Skeletal muscle tissue (tissue), 4 donors: ENCODE measurements around the gene UBAC1. TPM values are rescaled to one million over a fixed set of nuclear protein-coding genes. Genes with fewer than 3 reads are reported as not detected.
A peak's percentile ranks its signal among the peaks of the same experiment; 100 is the strongest.
"Not testable (repeated sequence)": the region's sequence is repeated elsewhere in the genome, so short reads cannot be mapped to it uniquely, and the experiment has no call there.

Source experiments
- H3K27ac ChIP-seq: one replicate; pipeline ENCODE4 v1.7.0; 2013; ENCODE audit warnings: mild to moderate bottlenecking, low read depth, low read length, inconsistent platforms
- H3K27me3 ChIP-seq, 3 donors: one replicate each; pipeline ENCODE4 v1.7.0; 2013; ENCODE audit warnings: low read length in 3 of 3; ENCODE audit not compliant: control insufficient read depth in 3 of 3, insufficient read depth in 3 of 3
- H3K36me3 ChIP-seq, 3 donors: one replicate each; pipeline ENCODE4 v1.7.0; 2013; ENCODE audit warnings: low read length in 3 of 3; ENCODE audit not compliant: control insufficient read depth in 3 of 3, insufficient read depth in 3 of 3
- H3K4me1 ChIP-seq, 3 donors: one replicate each; pipeline ENCODE4 v1.7.0; 2013; ENCODE audit warnings: low read length in 3 of 3, mild to moderate bottlenecking in 3 of 3; ENCODE audit not compliant: control insufficient read depth in 3 of 3, insufficient read depth in 3 of 3
- H3K4me3 ChIP-seq, 3 donors: one replicate each; pipeline ENCODE4 v1.7.0; 2013; ENCODE audit warnings: low read length in 3 of 3
- H3K9ac ChIP-seq, 3 donors: one replicate each; pipeline ENCODE4 v1.7.0; 2013; ENCODE audit warnings: low read length in 3 of 3, mild to moderate bottlenecking in 3 of 3, moderate library complexity in 2 of 3, low read depth in 1 of 3
- H3K9me3 ChIP-seq, 3 donors: one replicate each; pipeline ENCODE4 v1.7.0; 2013; ENCODE audit warnings: low read length in 3 of 3; ENCODE audit not compliant: control insufficient read depth in 3 of 3
- total RNA-seq: library from RNA; depleted of rRNA; stranded (reverse); fragments of >200 nt; gene quantifications from one replicate; pipeline ENCODE4 v1.2.3, GENCODE V29; 2014
- donor health status: Osteomylitis.

The UBAC1 gene
- total RNA-seq, 1 donor from 2014 or later = 37.6 TPM

GRCh38 chr9:135951889-135952663, 9.1 kb downstream of the UBAC1 start:
- Histone ChIP-seq H3K27me3 (no peaks in the 10 kb centered on the region), H3K9me3 (no peaks in the 10 kb centered on the region), H3K36me3 (peaks cover 31 to 46% (median 34%) of the 10 kb centered on the region in 3 donors), H3K4me3 (peak overlapping the region in 2 of 3 donors; percentile 29 to 52), H3K9ac (peak overlapping the region in 2 of 3 donors; percentile 47 to 72), H3K4me1 (peaks cover 62 to 86% (median 76%) of the 10 kb centered on the region in 3 donors), H3K27ac (peak overlapping the region; percentile 84)

DNA sequence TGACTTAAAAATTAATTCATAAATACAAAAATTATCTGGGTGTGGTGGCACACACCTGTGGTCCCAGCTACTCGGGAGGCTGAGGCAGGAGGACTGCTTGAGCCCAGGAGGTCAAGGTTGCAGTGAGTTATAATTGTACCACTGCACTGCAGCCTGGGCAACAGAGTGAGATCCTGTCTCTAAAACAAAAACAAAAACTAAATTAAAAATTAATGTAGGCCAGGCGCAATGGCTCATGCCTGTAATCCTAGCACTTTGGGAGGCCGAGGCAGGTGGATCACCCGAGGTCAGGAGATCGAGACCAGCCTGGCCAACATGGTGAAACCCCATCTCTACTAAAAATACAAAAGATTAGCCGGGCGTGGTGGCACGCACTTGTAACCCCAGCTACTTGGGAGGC, 9.9 kb downstream of the UBAC1 start:
- Histone ChIP-seq H3K36me3 (peaks cover 39 to 52% (median 42%) of the 10 kb centered on the region in 3 donors), H3K27ac (peak overlapping the region; percentile 84), H3K4me1 (peaks cover 64 to 87% (median 76%) of the 10 kb centered on the region in 3 donors)
- H3K27me3 ChIP-seq, H3K9me3 ChIP-seq, H3K4me3 ChIP-seq, H3K9ac ChIP-seq: not testable (repeated sequence)

DNA sequence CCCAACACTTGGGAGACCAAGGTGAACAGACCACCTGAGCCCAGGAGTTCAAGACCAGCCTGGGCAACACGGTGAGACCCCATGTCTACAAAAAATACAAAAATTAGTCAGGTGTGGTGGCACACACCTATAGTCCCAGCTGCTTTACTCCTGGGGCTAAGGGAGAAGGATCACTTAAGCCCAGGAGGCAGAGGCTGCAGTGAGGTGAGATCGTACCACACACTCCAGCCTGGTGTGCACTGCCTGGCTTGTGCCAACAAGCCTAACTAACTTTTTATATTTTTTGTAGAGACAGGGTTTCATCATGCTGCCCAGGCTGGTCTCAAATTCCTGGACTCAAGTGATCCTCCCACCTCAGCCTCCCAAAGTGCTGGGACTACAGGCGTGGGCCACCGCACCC, 10.3 kb downstream of the UBAC1 start:
- peaks cover 64 to 87% (median 76%) of the 10 kb centered on the region in 3 donors for H3K4me1 ChIP-seq
- not testable (repeated sequence) for H3K9me3 ChIP-seq, H3K27me3 ChIP-seq, H3K9ac ChIP-seq, H3K4me3 ChIP-seq
- H3K36me3 ChIP-seq = peaks cover 44 to 55% (median 46%) of the 10 kb centered on the region in 3 donors
- peak overlapping the region; percentile 84 for H3K27ac ChIP-seq

GRCh38 chr9:135950135-135950682, 11.0 kb downstream of the UBAC1 start:
- H3K27ac ChIP-seq = peak overlapping the region; percentile 84
- H3K27me3 ChIP-seq = no peaks in the 10 kb centered on the region
- H3K4me3 ChIP-seq = no peak overlapping the region
- H3K9me3 ChIP-seq = no peaks in the 10 kb centered on the region
- peak overlapping the region; percentile 16 to 45 (median 40) for H3K9ac ChIP-seq
- peaks cover 50 to 62% (median 53%) of the 10 kb centered on the region in 3 donors for H3K36me3 ChIP-seq
- H3K4me1 ChIP-seq = peaks cover 59 to 85% (median 72%) of the 10 kb centered on the region in 3 donors

- peak overlapping the region; percentile 84 for H3K27ac ChIP-seq
- H3K9ac ChIP-seq = peak overlapping the region; percentile 16 to 57 (median 43)
- peaks cover 58 to 80% (median 70%) of the 10 kb centered on the region in 3 donors for H3K4me1 ChIP-seq
- H3K36me3 ChIP-seq = peaks cover 53 to 67% (median 55%) of the 10 kb centered on the region in 3 donors
- H3K4me3 ChIP-seq = peak overlapping the region in 1 of 3 donors; percentile 29
- no peaks in the 10 kb centered on the region for H3K9me3 ChIP-seq
- no peaks in the 10 kb centered on the region for H3K27me3 ChIP-seq
Measured at GRCh38 chr9:135949501-135950134, 11.6 kb downstream of the UBAC1 start.

GRCh38 chr9:135948968-135949367, 12.2 kb downstream of the UBAC1 start:
- peaks cover 52 to 67% (median 53%) of the 10 kb centered on the region in 3 donors for H3K36me3 ChIP-seq
- H3K4me1 ChIP-seq = peaks cover 58 to 73% (median 63%) of the 10 kb centered on the region in 3 donors

GRCh38 chr9:135948446-135948845, 12.7 kb downstream of the UBAC1 start:
- Histone ChIP-seq H3K27ac (peak overlapping the region; percentile 84), H3K4me3 (no peak overlapping the region), H3K9me3 (no peaks in the 10 kb centered on the region), H3K36me3 (peaks cover 54 to 69% (median 55%) of the 10 kb centered on the region in 3 donors), H3K4me1 (peaks cover 55 to 70% (median 60%) of the 10 kb centered on the region in 3 donors), H3K27me3 (no peaks in the 10 kb centered on the region), H3K9ac (peak overlapping the region in 2 of 3 donors; percentile 33 to 57)

More at GRCh38 chr9:135948968-135949367, 12.2 kb downstream of the UBAC1 start:
- Histone ChIP-seq H3K9ac (peak overlapping the region; percentile 16 to 57 (median 43)), H3K9me3 (no peaks in the 10 kb centered on the region), H3K27me3 (no peaks in the 10 kb centered on the region), H3K27ac (peak overlapping the region; percentile 84), H3K4me3 (no peak overlapping the region)

- H3K9ac ChIP-seq = peak overlapping the region in 1 of 3 donors; percentile 57
- H3K4me1 ChIP-seq = peaks cover 48 to 63% (median 55%) of the 10 kb centered on the region in 3 donors
- peaks cover 52 to 68% (median 55%) of the 10 kb centered on the region in 3 donors for H3K36me3 ChIP-seq
Measured at GRCh38 chr9:135947582-135947981, 13.6 kb downstream of the UBAC1 start.

DNA sequence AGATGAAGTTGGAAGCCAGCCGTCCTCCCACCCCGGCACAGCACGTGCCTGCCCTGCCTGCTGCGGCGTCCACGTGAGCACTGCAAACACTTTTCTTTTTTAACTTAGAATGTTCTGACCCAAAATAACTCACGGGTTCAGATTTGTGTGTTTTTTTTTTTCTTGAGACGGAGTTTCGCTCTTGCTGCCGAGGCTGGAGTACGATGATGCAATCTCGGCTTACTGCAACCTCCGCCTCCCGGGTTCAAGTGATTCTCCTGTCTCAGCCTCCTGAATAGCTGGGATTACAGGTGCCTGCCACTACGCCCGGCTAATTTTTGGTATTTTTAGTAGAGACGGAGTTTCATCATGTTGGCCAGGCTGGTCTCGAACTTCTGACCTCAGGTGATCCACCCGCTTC, 14.1 kb downstream of the UBAC1 start:
- Histone ChIP-seq H3K4me3 (peak overlapping the region in 2 of 3 donors; percentile 6 to 23), H3K36me3 (peaks cover 48 to 65% (median 54%) of the 10 kb centered on the region in 3 donors), H3K27ac (peak overlapping the region; percentile 84)

More at GRCh38 chr9:135947582-135947981, 13.6 kb downstream of the UBAC1 start:
- Histone ChIP-seq H3K27ac (peak overlapping the region; percentile 84), H3K4me3 (no peak overlapping the region), H3K9me3 (no peaks in the 10 kb centered on the region), H3K27me3 (no peaks in the 10 kb centered on the region)

More for the DNA sequence above, 14.1 kb downstream of the UBAC1 start:
- not testable (repeated sequence) for H3K9me3 ChIP-seq, H3K27me3 ChIP-seq
- peak overlapping the region in 1 of 3 donors; percentile 52 for H3K9ac ChIP-seq
- H3K4me1 ChIP-seq = peaks cover 47 to 59% (median 50%) of the 10 kb centered on the region in 3 donors
